ENCODE results near the gene SH3RF3. TPM values are rescaled to one million over a fixed set of nuclear protein-coding genes. Genes with fewer than 3 reads are reported as not detected.

Gene SH3RF3
- polyA plus RNA-seq, 3 donors from 2014 or later = not detected

- Mint-ChIP-seq H3K27me3 (ENCODE audit: low read depth in 3 of 3) (peaks cover 0 to 2% (median 1%) of the 10 kb centered on the region in 3 donors), H3K4me3 (no peak overlapping the region), H3K27ac (no peak overlapping the region), H3K4me1 (no peaks in the 10 kb centered on the region), H3K36me3 (no peaks in the 10 kb centered on the region), H3K9me3 (no peaks in the 10 kb centered on the region)
- DNase-seq = no peak
Measured at GRCh38 chr2:109422071-109422757, 293.2 kb downstream of the SH3RF3 start.

- no peaks in the 10 kb centered on the region for H3K9me3 Mint-ChIP-seq
- no peaks in the 10 kb centered on the region for H3K4me1 Mint-ChIP-seq
- H3K36me3 Mint-ChIP-seq = no peaks in the 10 kb centered on the region
- DNase-seq = no peak
- H3K27me3 Mint-ChIP-seq (ENCODE audit: low read depth in 3 of 3) = peaks cover 0 to 2% (median 1%) of the 10 kb centered on the region in 3 donors
- H3K27ac Mint-ChIP-seq = no peak overlapping the region
- no peak overlapping the region for H3K4me3 Mint-ChIP-seq
Measured at GRCh38 chr2:109422758-109423500, 293.9 kb downstream of the SH3RF3 start.

- Mint-ChIP-seq H3K4me3 (no peak overlapping the region), H3K27me3 (ENCODE audit: low read depth in 3 of 3) (peaks cover 0 to 2% (median 1%) of the 10 kb centered on the region in 3 donors), H3K4me1 (no peaks in the 10 kb centered on the region), H3K9me3 (no peaks in the 10 kb centered on the region), H3K27ac (no peak overlapping the region), H3K36me3 (no peaks in the 10 kb centered on the region)
- DNase-seq = no peak
Measured at GRCh38 chr2:109423556-109424359, 294.8 kb downstream of the SH3RF3 start.

- no peak for DNase-seq
- Mint-ChIP-seq H3K36me3 (no peaks in the 10 kb centered on the region), H3K27ac (no peak overlapping the region), H3K4me1 (no peaks in the 10 kb centered on the region), H3K4me3 (no peak overlapping the region), H3K9me3 (no peaks in the 10 kb centered on the region), H3K27me3 (ENCODE audit: low read depth in 3 of 3) (peaks cover 0 to 2% (median 2%) of the 10 kb centered on the region in 3 donors)
Measured at GRCh38 chr2:109425411-109425810, 296.4 kb downstream of the SH3RF3 start.

- DNase-seq = no peak
- Mint-ChIP-seq H3K27me3 (ENCODE audit: low read depth in 3 of 3) (peaks cover 0 to 3% (median 2%) of the 10 kb centered on the region in 3 donors), H3K9me3 (no peaks in the 10 kb centered on the region), H3K4me3 (no peak overlapping the region), H3K4me1 (no peaks in the 10 kb centered on the region), H3K36me3 (no peaks in the 10 kb centered on the region), H3K27ac (no peak overlapping the region)
Measured at GRCh38 chr2:109427661-109428091, 298.7 kb downstream of the SH3RF3 start.

GRCh38 chr2:109428281-109428680 lies 299.3 kb downstream of the SH3RF3 start:
- Mint-ChIP-seq H3K27me3 (ENCODE audit: low read depth in 3 of 3) (peaks cover 0 to 3% (median 2%) of the 10 kb centered on the region in 3 donors), H3K9me3 (no peaks in the 10 kb centered on the region), H3K27ac (no peak overlapping the region), H3K36me3 (no peaks in the 10 kb centered on the region), H3K4me3 (no peak overlapping the region), H3K4me1 (no peaks in the 10 kb centered on the region)
- no peak for DNase-seq

- Mint-ChIP-seq H3K27me3 (ENCODE audit: low read depth in 3 of 3) (peaks cover 0 to 3% (median 2%) of the 10 kb centered on the region in 3 donors), H3K4me3 (no peak overlapping the region), H3K36me3 (no peaks in the 10 kb centered on the region), H3K4me1 (no peaks in the 10 kb centered on the region), H3K9me3 (no peaks in the 10 kb centered on the region), H3K27ac (no peak overlapping the region)
- no peak for DNase-seq
Measured at GRCh38 chr2:109428841-109429566, 300.0 kb downstream of the SH3RF3 start.

GRCh38 chr2:109429567-109430328 lies 300.7 kb downstream of the SH3RF3 start:
- no peaks in the 10 kb centered on the region for H3K4me1 Mint-ChIP-seq
- no peaks in the 10 kb centered on the region for H3K36me3 Mint-ChIP-seq
- no peak overlapping the region for H3K27ac Mint-ChIP-seq
- H3K4me3 Mint-ChIP-seq = no peak overlapping the region
- peaks cover 0 to 3% (median 2%) of the 10 kb centered on the region in 3 donors for H3K27me3 Mint-ChIP-seq (ENCODE audit: low read depth in 3 of 3)
- no peak for DNase-seq
- H3K9me3 Mint-ChIP-seq = no peaks in the 10 kb centered on the region

- H3K27ac Mint-ChIP-seq = no peak overlapping the region
- no peaks in the 10 kb centered on the region for H3K36me3 Mint-ChIP-seq
Measured at GRCh38 chr2:109430329-109430636, 301.3 kb downstream of the SH3RF3 start.

GRCh38 chr2:109432421-109432820 lies 303.4 kb downstream of the SH3RF3 start:
- peaks cover 0 to 2% (median 0%) of the 10 kb centered on the region in 3 donors for H3K27me3 Mint-ChIP-seq (ENCODE audit: low read depth in 3 of 3)
- H3K4me3 Mint-ChIP-seq = no peak overlapping the region
- H3K4me1 Mint-ChIP-seq = no peaks in the 10 kb centered on the region
- H3K27ac Mint-ChIP-seq = no peak overlapping the region
- H3K36me3 Mint-ChIP-seq = no peaks in the 10 kb centered on the region
- no peaks in the 10 kb centered on the region for H3K9me3 Mint-ChIP-seq
- no peak for DNase-seq

More at GRCh38 chr2:109430329-109430636, 301.3 kb downstream of the SH3RF3 start:
- no peaks in the 10 kb centered on the region for H3K9me3 Mint-ChIP-seq
- H3K27me3 Mint-ChIP-seq (ENCODE audit: low read depth in 3 of 3) = peaks cover 0 to 3% (median 2%) of the 10 kb centered on the region in 3 donors
- H3K4me1 Mint-ChIP-seq = no peaks in the 10 kb centered on the region
- DNase-seq = no peak
- no peak overlapping the region for H3K4me3 Mint-ChIP-seq

GRCh38 chr2:109433486-109433885 lies 304.5 kb downstream of the SH3RF3 start:
- Mint-ChIP-seq H3K27ac (no peak overlapping the region), H3K36me3 (no peaks in the 10 kb centered on the region), H3K9me3 (no peaks in the 10 kb centered on the region), H3K27me3 (ENCODE audit: low read depth in 3 of 3) (peaks cover 0 to 2% (median 0%) of the 10 kb centered on the region in 3 donors), H3K4me3 (no peak overlapping the region), H3K4me1 (no peaks in the 10 kb centered on the region)
- DNase-seq = no peak

- H3K27me3 Mint-ChIP-seq (ENCODE audit: low read depth in 3 of 3) = peaks cover 0 to 2% (median 0%) of the 10 kb centered on the region in 3 donors
- no peak for DNase-seq
- H3K4me1 Mint-ChIP-seq = no peaks in the 10 kb centered on the region
- no peak overlapping the region for H3K27ac Mint-ChIP-seq
- H3K36me3 Mint-ChIP-seq = no peaks in the 10 kb centered on the region
- no peaks in the 10 kb centered on the region for H3K9me3 Mint-ChIP-seq
- no peak overlapping the region for H3K4me3 Mint-ChIP-seq
Measured at GRCh38 chr2:109433926-109434325, 304.9 kb downstream of the SH3RF3 start.

GRCh38 chr2:109434351-109434750 lies 305.3 kb downstream of the SH3RF3 start:
- H3K4me3 Mint-ChIP-seq = no peak overlapping the region
- H3K27ac Mint-ChIP-seq = no peak overlapping the region
- H3K4me1 Mint-ChIP-seq = no peaks in the 10 kb centered on the region
- no peaks in the 10 kb centered on the region for H3K9me3 Mint-ChIP-seq
- H3K27me3 Mint-ChIP-seq (ENCODE audit: low read depth in 3 of 3) = peaks cover 0 to 2% (median 0%) of the 10 kb centered on the region in 3 donors
- no peak for DNase-seq
- no peaks in the 10 kb centered on the region for H3K36me3 Mint-ChIP-seq
